Sciatic nerve (tissue), 2 donors: Measurements from ENCODE around the gene SLC16A2. TPM values are rescaled to one million over a fixed set of nuclear protein-coding genes. Genes with fewer than 3 reads are reported as not detected.
"Not testable (repeated sequence)": the region's sequence is repeated elsewhere in the genome, so short reads cannot be mapped to it uniquely, and the experiment has no call there.

Experiments
- ATAC-seq: fragments of 200-7000 bp; cut with Tn5 transposase; one replicate; pipeline ENCODE4 v1.9.1; 2020; ENCODE audit warnings: mild to moderate bottlenecking, moderate library complexity
- DNase-seq: peaks from one replicate; pipeline ENCODE4 v3.0.0-alpha.2; 2020; ENCODE audit warnings: low spot score
- intact Hi-C: fragments of 100-400 bp; cut with DNase I; formaldehyde crosslinking; loops from one replicate; pipeline ENCODE4 v1.14.2; 2022
- total RNA-seq: library from RNA; stranded (reverse); fragmentation: NEBNext Ultra II Directional; extraction: Animal tissue kit (Norgen Biotek cat#: 25700); gene quantifications from one replicate; pipeline ENCODE4 v1.2.1, GENCODE V29; 2021
- donor health status: DM: no; HTN: no; CAD: no.
- donor health status: DM: no; HTN: no; CAD: no.

The SLC16A2 gene
- total RNA-seq, 1 donor from 2014 or later, result 18.2 TPM

- no peak for ATAC-seq
- intact Hi-C loops, result no loop called here
- DNase-seq, result no peak
Observed at GRCh38 chrX:74437530-74437929, 16.2 kb downstream of the SLC16A2 start.

GRCh38 chrX:74438764-74439163 lies 17.5 kb downstream of the SLC16A2 start:
- ATAC-seq, result no peak
- intact Hi-C loops, result no loop called here
- no peak for DNase-seq

GRCh38 chrX:74445099-74445498 lies 23.8 kb downstream of the SLC16A2 start:
- DNase-seq, result no peak
- no peak for ATAC-seq
- intact Hi-C loops, result no loop called here

GRCh38 chrX:74446876-74447275 lies 25.6 kb downstream of the SLC16A2 start:
- ATAC-seq, result no peak
- no peak for DNase-seq
- intact Hi-C loops, result no loop called here

GRCh38 chrX:74448669-74449068 lies 27.4 kb downstream of the SLC16A2 start:
- intact Hi-C loops, result no loop called here
- DNase-seq (no peak), ATAC-seq (no peak)

GRCh38 chrX:74449322-74449936 lies 28.1 kb downstream of the SLC16A2 start:
- DNase-seq, result no peak
- ATAC-seq, result no peak
- intact Hi-C loops, result no loop called here

GRCh38 chrX:74449937-74450330 lies 28.6 kb downstream of the SLC16A2 start:
- ATAC-seq, result no peak
- intact Hi-C loops, result no loop called here
- DNase-seq, result no peak

GRCh38 chrX:74450803-74451449 lies 29.6 kb downstream of the SLC16A2 start:
- DNase-seq (no peak), ATAC-seq (peak; percentile 56)
- intact Hi-C loops, result no loop called here

- intact Hi-C loops, result no loop called here
- ATAC-seq (no peak), DNase-seq (no peak)
Observed at GRCh38 chrX:74451450-74452198, 30.3 kb downstream of the SLC16A2 start.

GRCh38 chrX:74452199-74452481 lies 30.8 kb downstream of the SLC16A2 start:
- intact Hi-C loops, result no loop called here

GRCh38 chrX:74453178-74453577 lies 31.9 kb downstream of the SLC16A2 start:
- DNase-seq, result no peak
- no peak for ATAC-seq
- intact Hi-C loops, result no loop called here

More at GRCh38 chrX:74452199-74452481, 30.8 kb downstream of the SLC16A2 start:
- ATAC-seq, result no peak
- no peak for DNase-seq

- DNase-seq, ATAC-seq, intact Hi-C loops: not testable (repeated sequence)
Observed at GRCh38 chrX:74454233-74454632, 32.9 kb downstream of the SLC16A2 start.

- no peak for DNase-seq
- ATAC-seq, result peak; percentile 60
- intact Hi-C loops, result no loop called here
Observed at GRCh38 chrX:74458736-74459135, 37.4 kb downstream of the SLC16A2 start.

GRCh38 chrX:74461384-74461783 lies 40.1 kb downstream of the SLC16A2 start:
- DNase-seq (no peak), ATAC-seq (peak; percentile 63)
- intact Hi-C loops, result no loop called here

GRCh38 chrX:74464722-74465121 lies 43.4 kb downstream of the SLC16A2 start:
- intact Hi-C loops, result no loop called here
- ATAC-seq (no peak), DNase-seq (no peak)

GRCh38 chrX:74465424-74465823 lies 44.1 kb downstream of the SLC16A2 start:
- ATAC-seq (peak; percentile 15), DNase-seq (no peak)
- intact Hi-C loops, result no loop called here

- intact Hi-C loops, result no loop called here
- ATAC-seq (no peak), DNase-seq (no peak)
Observed at GRCh38 chrX:74467656-74468055, 46.4 kb downstream of the SLC16A2 start.

- DNase-seq, intact Hi-C loops, ATAC-seq: not testable (repeated sequence)
Observed at GRCh38 chrX:74473116-74473515, 51.8 kb downstream of the SLC16A2 start.

- no peak for ATAC-seq
- intact Hi-C loops, result no loop called here
Observed at GRCh38 chrX:74490247-74490646, 69.0 kb downstream of the SLC16A2 start.

GRCh38 chrX:74492720-74493201 lies 71.5 kb downstream of the SLC16A2 start:
- DNase-seq (no peak), ATAC-seq (no peak)
- intact Hi-C loops, result no loop called here

More at GRCh38 chrX:74490247-74490646, 69.0 kb downstream of the SLC16A2 start:
- no peak for DNase-seq
